Ammon's horn (tissue), 1 donor: ENCODE measurements around the gene GCGR.

ENCODE experiments used
- DNase-seq: peaks from one replicate; pipeline ENCODE4 v3.0.0-alpha.2; 2016; ENCODE audit warnings: low spot score

The GCGR gene

DNA sequence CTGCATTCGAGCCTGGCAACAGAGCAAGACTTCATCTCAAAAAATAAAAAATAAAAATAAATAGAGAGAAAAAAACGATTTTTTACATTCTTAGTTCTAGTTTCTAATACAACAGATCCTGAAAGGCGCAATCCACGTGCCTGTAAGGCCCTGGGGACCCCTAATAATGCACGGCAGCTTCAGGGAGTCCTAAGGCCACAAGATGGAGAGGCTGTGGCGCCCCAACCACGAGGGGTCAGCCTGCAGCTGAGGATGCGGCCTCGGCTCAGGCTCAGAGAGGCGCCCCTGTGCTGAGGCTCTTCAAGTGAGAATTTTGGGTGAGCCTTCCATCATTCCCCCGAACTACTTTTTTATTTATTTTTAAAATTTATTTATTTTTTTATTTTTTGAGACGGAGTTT is 45.5 kb downstream of the GCGR start:
- no peak for DNase-seq

DNA sequence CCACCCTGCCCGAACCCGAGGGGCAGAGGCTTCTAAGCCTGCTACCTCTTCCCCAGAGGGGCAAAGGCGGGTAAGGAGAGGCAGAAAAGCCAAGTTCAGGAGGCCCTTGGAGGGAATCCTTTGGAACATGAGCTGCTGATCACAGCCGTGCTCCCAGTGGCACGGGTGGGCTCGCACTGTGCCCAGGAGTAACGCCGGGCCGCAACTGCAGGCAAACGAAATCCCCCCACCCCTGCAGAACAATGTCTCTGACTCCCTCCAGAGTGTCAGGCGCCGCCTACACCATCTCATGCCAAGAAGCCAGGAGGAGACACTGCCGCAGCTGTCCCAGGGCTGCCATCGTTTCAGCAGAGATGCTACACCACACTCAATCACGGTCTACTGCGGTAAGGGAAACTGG is 47.5 kb downstream of the GCGR start:
- no peak for DNase-seq

DNA sequence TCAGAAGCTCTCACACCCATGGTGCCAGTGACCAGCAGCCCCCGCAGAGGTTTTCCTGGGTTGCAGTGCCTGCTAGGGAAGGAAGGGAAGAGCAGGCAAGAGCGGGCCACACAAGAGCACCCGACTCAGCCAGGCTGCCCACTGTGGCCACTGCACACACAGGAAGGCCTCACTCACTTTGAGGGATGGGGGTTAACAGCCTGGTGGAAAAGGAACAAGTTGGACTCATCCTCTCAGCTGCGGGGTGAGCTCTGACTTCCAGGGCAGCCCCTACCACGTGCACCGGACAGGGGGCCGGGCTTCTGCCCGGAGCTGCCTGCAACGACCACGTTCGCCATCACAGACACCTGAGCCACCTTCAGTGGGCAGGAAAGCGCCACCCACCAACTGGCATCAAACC is 48.3 kb downstream of the GCGR start:
- DNase-seq: no peak

DNA sequence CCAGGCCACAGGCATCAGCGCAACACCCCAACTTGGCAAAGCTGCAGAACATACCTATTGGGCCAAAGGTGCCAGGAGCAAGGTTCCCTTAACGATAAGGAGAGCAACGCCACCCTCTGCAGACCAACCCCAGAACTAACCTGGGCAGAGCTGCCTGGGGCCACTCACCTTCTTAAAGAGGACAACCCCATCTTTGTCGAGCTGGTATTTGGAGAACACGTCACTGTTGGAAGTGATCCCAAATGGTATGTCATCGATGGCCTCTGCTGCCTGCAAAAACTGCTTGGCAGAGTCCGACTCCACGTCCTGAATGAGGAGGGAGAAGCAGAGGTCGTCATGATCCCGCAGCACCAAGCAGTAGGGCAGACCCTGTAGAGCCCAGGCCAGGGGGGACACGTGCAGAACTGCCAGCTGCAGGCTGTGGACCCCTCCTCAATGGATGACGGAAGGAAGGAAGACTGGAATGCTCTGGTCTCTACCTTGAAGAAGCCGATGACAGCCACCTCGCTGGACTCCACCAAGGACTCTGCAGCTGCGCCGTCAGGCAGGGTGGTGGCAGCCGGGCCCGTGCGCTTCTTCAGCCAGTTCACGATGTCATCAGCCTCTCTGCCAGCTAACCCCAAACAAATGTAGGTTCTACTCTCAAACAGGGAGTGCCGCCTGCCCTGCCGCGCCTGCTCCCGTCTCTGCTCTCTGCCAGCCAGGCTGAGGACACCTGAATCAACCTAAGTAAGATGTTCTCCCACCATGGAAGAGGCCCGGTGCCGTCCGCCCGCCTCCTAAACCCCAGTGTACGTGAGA is 51.2 kb downstream of the GCGR start:
- no peak for DNase-seq

DNA sequence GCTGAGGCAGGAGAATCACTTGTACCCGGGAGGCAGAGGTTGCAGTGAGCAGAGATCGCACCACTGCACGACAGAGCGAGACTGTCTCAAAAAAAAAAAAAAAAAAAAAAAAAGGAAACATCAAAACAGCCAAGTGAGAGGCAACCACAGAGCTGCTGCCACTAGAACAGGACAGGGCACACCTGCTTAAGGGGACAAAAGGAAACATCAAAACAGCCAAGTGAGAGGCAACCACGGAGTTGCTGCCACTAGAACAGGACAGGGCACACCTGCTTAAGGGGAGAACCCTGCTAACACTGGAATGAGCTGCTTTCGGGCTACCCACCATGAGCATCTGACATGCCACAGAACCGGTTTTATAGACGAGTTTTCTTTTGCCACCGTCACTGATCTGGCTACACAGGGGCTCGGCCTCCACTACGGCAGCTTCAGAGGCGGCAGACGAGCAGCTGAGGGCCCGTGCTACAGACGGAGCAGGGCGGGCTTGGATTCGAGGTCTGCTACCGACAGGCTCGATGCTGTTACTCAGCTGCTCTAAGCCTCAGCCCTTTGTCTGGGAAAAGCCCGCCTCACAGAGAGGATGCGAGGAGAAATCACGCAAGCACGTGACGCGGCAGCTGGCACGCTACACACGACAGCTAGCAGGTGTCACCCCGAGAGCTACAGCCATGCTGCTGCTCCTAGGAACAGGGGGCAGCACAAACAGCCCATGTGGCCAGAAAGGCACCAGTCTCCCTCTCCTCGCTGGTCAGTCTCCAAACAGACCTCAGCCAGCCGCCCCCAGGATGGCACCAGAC is 54.4 kb downstream of the GCGR start:
- no peak for DNase-seq

DNA sequence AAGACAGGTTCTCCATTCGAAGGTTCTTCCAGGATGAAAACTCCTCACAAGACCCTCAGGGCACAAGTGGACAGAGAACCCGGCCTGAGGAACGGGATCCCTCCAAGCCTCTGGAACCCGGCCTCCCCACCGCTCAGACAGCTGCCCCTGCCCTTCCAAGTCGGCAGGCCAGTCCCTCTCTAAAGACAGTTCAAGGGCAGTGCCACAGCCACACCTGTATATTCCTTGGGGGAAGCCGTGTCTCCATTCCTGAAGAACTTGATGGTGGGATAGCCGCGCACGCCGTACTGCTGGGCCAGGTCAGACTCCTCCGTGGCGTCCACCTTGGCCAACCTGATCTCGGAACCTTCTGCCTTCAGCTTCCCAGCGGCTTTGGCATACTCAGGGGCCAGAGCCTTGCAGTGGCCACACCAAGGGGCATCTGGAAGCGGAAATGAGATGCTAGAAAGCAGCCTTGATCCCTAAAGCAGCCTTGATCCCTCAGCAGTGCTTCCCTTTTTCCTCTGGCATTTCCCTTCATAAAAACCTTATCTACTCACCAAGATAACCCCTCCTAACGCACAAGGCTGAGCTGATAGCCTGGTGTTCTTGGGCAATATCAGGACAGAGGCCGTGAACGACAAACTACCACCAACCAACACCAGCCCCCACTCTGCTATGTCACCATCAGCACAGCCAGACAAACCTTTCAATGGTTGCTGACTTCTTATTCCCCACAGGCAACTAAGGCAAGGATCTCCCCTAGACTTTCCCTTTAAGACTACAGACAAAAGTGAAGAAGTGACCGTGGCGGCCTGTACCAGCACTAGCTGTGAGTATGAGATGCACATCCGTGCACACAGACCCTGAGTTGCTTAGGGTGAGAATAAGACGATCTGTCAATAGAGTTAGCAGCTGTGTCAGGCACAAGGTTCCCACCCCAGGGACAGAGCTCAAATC is 55.3 kb downstream of the GCGR start:
- DNase-seq: no peak

DNA sequence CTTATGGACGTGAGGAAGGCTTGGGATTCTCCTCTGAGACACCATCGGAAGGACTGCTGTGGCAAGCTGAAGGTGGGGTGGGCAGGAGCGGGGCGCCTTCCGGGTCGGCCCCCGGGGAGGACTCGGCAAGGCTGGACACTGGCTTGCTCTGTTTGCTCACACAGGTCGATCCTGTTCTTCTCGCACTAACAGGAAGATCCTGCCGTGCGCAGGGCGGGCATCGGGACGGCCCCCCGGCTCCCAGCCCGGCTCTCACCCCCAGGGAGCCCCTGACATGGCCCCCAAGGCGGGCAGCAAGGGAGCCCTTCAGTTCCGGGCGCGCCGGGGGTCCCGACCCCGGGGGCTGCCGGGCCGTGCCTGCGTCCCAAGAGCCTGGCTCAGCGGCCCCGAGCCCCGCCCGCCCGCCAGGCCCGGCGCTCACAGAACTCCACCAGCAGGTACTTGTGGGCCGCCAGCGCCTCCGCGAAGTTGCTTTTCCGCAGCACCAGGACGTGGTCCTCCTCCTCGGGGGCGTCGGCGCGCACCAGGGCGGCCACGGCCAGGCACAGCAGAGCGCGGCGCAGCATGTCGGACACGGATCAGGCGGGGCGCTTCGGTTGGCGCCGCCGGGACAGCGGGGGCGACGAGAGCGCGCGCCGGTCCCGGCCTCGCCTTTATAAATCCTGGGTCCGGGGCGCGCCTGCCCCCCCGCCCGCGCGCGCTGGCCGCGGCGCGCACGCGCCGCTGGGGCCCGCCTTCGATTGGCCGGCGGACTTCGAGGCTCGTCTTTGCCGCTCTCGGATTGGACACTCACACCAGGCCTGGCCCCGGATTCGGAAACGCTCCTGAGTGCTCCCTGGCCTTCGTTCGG is 56.2 kb downstream of the GCGR start, which contains the start of gene P4HB:
Gene P4HB, minus strand, starts transcription at position 630 of the 850 bp plus-strand sequence. Its CDS starts 64 bp downstream, at position 566.
- no peak for DNase-seq

DNA sequence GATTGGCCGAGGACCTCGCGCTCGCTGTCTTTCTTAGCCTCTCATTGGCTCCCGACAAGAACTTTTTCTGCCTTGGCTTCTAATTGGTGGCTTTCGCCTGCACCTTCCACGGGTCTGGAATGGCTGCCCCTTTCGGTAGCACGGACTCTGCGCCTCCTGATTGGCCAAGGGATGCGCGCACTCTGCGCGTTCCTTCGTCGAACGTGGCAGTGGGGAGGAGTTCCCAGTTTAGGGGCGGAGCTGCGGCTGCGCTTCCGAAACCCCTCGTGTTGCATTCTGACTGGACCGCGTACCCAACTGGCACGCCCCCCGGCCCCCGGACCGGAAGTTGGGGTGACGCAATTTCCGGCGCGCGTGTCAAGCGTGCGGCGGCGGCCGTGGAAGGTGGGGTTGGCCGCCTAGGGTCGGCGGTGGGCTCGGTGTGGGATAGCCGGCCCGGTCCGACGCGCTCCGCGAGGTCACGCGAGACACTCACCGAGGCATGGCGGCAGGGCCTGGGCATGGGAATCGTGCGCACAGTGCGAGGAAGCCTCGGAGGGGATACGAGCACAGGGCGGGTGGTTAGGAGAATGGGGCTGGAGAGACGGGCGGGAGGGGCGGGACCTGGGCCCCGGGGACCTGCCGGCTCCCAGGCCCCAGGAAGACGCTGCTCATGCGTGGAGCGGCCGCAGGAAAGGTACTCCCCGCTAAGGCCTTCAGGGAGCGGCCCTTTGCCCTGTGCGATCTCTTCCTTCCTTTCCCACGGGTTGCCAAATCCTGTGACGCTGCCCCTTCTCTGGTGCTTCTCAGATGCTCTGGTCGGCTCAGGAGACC is 57.0 kb downstream of the GCGR start:
- peak; percentile 100 for DNase-seq

DNA sequence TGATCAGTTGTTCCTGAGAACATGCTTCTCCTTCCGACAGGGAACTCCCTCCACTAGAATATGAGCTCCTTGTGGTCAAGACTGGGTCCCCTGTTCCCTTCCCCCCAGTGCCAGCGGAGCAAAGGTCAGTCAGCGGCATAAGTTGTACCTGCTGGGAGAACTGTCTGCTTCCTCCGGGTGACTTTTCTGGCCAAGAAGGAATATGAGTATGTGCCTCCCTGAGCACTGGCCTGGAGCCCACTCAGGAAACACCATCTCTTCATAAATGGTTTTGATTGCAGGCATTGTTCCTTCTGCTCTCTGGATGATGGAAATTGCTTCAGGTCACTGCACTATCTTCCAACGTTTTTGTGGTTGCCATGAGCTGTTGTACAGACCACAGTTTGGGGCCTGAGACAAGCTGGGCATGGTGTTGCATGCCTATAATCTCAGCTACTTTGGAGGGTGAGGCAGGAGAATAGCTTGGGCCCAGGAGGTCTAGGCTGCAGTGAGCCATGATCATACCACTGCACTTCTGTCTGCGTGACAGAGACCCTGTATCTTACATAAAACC is 59.2 kb downstream of the GCGR start:
- DNase-seq: no peak
